Ishikawa (cell line): ENCODE data around the gene ADCY5.

ENCODE experiments used
- CEBPB ChIP-seq: IDR thresholded peaks from 2 replicates; pipeline ENCODE4 v1.6.1; 2012
- NFIC ChIP-seq: IDR thresholded peaks from 2 replicates; pipeline ENCODE4 v1.6.1; 2012
- RAD21 ChIP-seq: IDR thresholded peaks from 2 replicates; pipeline ENCODE4 v1.6.1; 2012; ENCODE audit warnings: low read depth
- TCF12 ChIP-seq: IDR thresholded peaks from 2 replicates; pipeline ENCODE4 v1.6.1; 2012; ENCODE audit warnings: low read depth
- ZBTB7A ChIP-seq: IDR thresholded peaks from 2 replicates; pipeline ENCODE4 v1.6.1; 2012; ENCODE audit warnings: low read depth
- TF ChIP-seq, protein P1 (sequence below): IDR thresholded peaks from 2 replicates; pipeline ENCODE4 v1.6.1; 2012
- TF ChIP-seq, protein P2 (sequence below): IDR thresholded peaks from 2 replicates; pipeline ENCODE4 v1.6.1; 2012; ENCODE audit warnings: low read depth, mild to moderate bottlenecking

- no peak for TF ChIP-seq CEBPB
- TF ChIP-seq, protein P1, sequence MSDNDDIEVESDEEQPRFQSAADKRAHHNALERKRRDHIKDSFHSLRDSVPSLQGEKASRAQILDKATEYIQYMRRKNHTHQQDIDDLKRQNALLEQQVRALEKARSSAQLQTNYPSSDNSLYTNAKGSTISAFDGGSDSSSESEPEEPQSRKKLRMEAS = no peak
- no peak for TF ChIP-seq ZBTB7A
- no peak for TF ChIP-seq RAD21
- TF ChIP-seq, protein P2, sequence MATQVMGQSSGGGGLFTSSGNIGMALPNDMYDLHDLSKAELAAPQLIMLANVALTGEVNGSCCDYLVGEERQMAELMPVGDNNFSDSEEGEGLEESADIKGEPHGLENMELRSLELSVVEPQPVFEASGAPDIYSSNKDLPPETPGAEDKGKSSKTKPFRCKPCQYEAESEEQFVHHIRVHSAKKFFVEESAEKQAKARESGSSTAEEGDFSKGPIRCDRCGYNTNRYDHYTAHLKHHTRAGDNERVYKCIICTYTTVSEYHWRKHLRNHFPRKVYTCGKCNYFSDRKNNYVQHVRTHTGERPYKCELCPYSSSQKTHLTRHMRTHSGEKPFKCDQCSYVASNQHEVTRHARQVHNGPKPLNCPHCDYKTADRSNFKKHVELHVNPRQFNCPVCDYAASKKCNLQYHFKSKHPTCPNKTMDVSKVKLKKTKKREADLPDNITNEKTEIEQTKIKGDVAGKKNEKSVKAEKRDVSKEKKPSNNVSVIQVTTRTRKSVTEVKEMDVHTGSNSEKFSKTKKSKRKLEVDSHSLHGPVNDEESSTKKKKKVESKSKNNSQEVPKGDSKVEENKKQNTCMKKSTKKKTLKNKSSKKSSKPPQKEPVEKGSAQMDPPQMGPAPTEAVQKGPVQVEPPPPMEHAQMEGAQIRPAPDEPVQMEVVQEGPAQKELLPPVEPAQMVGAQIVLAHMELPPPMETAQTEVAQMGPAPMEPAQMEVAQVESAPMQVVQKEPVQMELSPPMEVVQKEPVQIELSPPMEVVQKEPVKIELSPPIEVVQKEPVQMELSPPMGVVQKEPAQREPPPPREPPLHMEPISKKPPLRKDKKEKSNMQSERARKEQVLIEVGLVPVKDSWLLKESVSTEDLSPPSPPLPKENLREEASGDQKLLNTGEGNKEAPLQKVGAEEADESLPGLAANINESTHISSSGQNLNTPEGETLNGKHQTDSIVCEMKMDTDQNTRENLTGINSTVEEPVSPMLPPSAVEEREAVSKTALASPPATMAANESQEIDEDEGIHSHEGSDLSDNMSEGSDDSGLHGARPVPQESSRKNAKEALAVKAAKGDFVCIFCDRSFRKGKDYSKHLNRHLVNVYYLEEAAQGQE = no peak
- TF ChIP-seq TCF12 = no peak
- no peak for TF ChIP-seq NFIC
These were observed 61.4 kb downstream of the ADCY5 start for GRCh38 chr3:123387532-123387931.
